Measurements from ENCODE around the gene DCUN1D5. TPM values are rescaled to one million over a fixed set of nuclear protein-coding genes. Genes with fewer than 3 reads are reported as not detected.
"Not testable (repeated sequence)": the region's sequence is repeated elsewhere in the genome, so short reads cannot be mapped to it uniquely, and the experiment has no call there.

The DCUN1D5 gene
- polyA plus RNA-seq, 1 donor from 2014 or later = 25.9 TPM

DNA sequence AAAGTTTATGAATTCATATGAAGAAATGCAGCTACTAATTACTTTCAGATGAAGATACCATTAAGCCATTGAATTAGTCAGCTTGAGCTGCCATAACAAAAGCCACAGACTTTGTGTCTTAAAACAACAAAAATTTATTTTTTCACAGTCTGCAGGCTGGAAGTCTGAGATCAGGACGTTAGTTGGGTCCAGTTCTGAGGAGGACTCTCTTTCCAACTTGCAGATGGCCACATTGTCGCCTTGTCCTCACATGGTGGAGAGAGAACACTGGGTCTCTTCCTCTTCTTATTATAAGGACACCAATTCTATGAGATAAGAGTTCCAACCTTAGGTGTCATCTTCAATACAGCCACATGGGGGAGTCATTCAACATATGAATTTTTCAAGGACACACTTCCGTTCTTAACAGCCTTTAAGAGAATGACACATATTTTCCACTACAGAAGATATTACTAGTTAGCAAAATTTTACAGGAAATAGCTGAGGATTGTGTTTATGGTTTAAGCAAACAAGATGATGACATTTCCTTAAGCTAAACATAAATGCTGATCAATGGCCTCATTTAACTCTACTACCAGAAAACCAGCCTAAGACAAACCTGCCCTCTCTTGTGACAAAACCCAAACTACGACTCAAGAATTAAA is 56.0 kb downstream of the DCUN1D5 start:
- no peak overlapping the region for H3K4me3 Mint-ChIP-seq
- H3K36me3 Mint-ChIP-seq = no peaks in the 10 kb centered on the region
- peaks cover 4 to 5% (median 4%) of the 10 kb centered on the region in 3 donors for H3K4me1 Mint-ChIP-seq
- no peak overlapping the region for H3K27ac Mint-ChIP-seq
- no peaks in the 10 kb centered on the region for H3K27me3 Mint-ChIP-seq
- H3K9me3 Mint-ChIP-seq = no peaks in the 10 kb centered on the region

DNA sequence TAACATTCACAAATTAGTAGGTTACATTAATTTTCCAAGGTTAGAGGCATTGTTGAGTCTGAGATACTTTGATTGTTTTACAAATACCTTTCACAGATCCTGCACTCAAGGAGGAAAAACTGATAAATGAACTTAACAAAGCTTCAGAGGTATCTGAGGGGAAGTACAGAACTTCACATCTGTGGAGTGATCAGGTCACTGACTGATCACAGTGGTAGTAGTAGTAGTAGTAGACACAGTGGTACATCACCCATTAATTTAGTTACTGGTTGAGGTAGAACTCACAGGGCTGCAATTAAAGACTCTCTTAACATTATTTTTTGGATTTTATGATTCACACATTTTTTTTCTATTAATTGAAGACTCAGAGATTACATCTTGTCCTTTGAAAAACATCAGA is 56.7 kb downstream of the DCUN1D5 start:
- no peaks in the 10 kb centered on the region for H3K36me3 Mint-ChIP-seq
- H3K9me3 Mint-ChIP-seq = no peaks in the 10 kb centered on the region
- no peaks in the 10 kb centered on the region for H3K27me3 Mint-ChIP-seq
- H3K27ac Mint-ChIP-seq = no peak overlapping the region
- H3K4me3 Mint-ChIP-seq = no peak overlapping the region
- peaks cover 4 to 5% (median 4%) of the 10 kb centered on the region in 3 donors for H3K4me1 Mint-ChIP-seq

- H3K4me1 Mint-ChIP-seq = peaks cover 4 to 5% (median 4%) of the 10 kb centered on the region in 3 donors
- no peaks in the 10 kb centered on the region for H3K9me3 Mint-ChIP-seq
- no peaks in the 10 kb centered on the region for H3K27me3 Mint-ChIP-seq
- no peak overlapping the region for H3K4me3 Mint-ChIP-seq
- no peaks in the 10 kb centered on the region for H3K36me3 Mint-ChIP-seq
- peak overlapping the region in 1 of 3 donors; percentile 79 for H3K27ac Mint-ChIP-seq
Observed at GRCh38 chr11:103031834-103032233, 60.1 kb downstream of the DCUN1D5 start.

DNA sequence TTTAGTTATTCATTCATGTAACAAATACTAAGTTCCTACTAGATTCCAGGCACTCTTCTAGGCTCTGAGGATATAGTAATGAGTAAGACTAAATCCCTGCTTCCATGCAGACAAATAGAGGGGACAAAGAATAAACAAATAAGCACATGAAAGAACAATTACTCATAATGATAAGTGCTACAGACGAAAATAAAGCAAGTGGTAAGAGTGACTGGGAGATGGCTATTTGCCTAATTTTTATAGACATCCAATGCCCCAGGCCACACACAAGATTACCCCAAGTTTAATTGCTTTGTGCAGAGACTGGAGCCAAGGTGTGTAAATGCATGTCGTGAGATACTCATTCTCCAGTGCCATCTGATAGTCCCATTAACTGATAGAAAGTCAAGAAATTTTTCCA is 62.6 kb downstream of the DCUN1D5 start:
- Mint-ChIP-seq H3K27ac (peak overlapping the region in 1 of 3 donors; percentile 36), H3K4me1 (no peaks in the 10 kb centered on the region), H3K36me3 (no peaks in the 10 kb centered on the region), H3K4me3 (no peak overlapping the region), H3K9me3 (no peaks in the 10 kb centered on the region), H3K27me3 (no peaks in the 10 kb centered on the region)

DNA sequence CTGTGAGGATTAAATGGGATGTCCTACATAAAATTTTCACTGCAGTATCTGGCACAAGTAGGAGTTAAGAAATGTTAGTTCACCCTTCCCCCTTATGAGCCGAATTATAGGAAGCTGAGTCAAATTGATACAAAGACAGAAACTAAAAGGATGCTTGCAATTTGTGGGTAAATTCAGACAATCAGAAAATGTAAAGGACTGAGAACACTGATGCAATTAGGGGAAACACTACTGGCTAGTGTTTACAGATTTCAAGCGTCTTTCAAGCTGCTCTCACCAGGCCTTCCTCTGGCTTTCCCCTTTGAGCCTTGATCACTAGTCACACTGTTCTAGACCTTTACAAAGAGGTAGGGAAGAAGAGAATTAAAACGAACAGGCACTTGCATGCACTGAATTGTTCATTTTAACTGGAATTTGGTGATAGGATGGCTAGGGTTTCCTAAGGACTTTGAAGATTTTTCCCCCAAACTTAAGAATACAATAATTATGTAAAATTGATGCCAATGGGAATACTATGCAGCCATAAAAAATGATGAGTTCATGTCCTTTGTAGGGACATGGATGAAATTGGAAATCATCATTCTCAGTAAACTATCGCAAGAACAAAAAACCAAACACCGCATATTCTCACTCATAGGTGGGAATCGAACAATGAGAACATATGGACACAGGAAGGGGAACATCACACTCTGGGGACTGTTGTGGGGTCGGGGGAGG is 63.5 kb downstream of the DCUN1D5 start:
- not testable (repeated sequence) for H3K9me3 Mint-ChIP-seq, H3K4me1 Mint-ChIP-seq, H3K36me3 Mint-ChIP-seq, H3K27me3 Mint-ChIP-seq, H3K27ac Mint-ChIP-seq, H3K4me3 Mint-ChIP-seq

DNA sequence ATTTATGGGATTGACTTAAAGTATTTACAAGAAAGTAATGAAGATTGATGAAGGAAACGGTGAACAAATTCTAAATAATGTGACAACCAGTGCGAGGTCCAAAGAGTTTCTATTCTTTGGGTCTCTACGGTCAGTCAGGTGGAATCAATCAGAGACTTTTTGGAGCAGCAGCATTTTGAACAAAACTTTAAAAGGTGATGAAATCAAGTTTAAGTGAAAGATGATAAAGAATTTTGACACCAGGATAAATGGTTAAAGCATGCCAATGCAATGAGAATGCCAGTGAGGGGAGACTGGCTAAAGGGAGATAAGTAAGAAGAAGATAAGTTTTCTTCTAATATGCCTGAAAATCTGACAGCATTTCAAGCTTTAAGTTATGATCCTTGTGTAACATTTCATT is 67.9 kb downstream of the DCUN1D5 start:
- Mint-ChIP-seq H3K27ac (no peak overlapping the region), H3K27me3 (peaks cover 1% of the 10 kb centered on the region), H3K4me3 (no peak overlapping the region), H3K4me1 (no peaks in the 10 kb centered on the region), H3K9me3 (peaks cover 0 to 1% (median 0%) of the 10 kb centered on the region in 3 donors), H3K36me3 (no peaks in the 10 kb centered on the region)

DNA sequence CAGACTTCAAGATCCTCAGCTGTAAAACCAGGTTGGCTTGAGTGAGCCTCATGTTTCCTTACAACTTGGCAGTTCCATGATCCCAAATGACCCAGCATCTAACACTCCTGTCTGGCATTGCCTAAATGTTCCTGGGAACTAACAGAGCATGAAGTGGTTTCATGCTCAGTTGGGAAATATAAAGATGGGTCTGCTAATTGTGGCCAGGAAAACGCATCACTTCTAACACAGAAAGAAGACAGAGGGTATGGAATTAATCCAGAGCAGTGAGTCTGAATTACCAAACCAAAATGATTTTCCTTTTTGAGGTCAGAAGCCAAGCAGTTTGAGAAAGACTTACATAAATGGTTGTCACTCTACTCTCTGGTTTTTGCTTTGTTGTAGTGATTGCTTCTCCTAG is 75.9 kb downstream of the DCUN1D5 start:
- Mint-ChIP-seq H3K4me3 (no peak overlapping the region), H3K9me3 (peaks cover 1 to 6% (median 5%) of the 10 kb centered on the region in 3 donors), H3K27me3 (peaks cover 3% of the 10 kb centered on the region), H3K27ac (no peak overlapping the region), H3K36me3 (peaks cover 1% of the 10 kb centered on the region), H3K4me1 (no peaks in the 10 kb centered on the region)

- H3K36me3 Mint-ChIP-seq = peaks cover 1% of the 10 kb centered on the region
Observed at GRCh38 chr11:103013421-103013820, 78.5 kb downstream of the DCUN1D5 start.

More at GRCh38 chr11:103013421-103013820, 78.5 kb downstream of the DCUN1D5 start:
- Mint-ChIP-seq H3K4me1 (no peaks in the 10 kb centered on the region), H3K27me3 (no peaks in the 10 kb centered on the region), H3K4me3 (no peak overlapping the region), H3K27ac (no peak overlapping the region), H3K9me3 (peaks cover 2 to 19% (median 7%) of the 10 kb centered on the region in 3 donors)

Other genes with a start within 250 kb of the DCUN1D5 start
- not detected for gene MMP3, start 248.6 kb downstream of the DCUN1D5 start, polyA plus RNA-seq
- gene MMP12, start 217.2 kb downstream of the DCUN1D5 start, polyA plus RNA-seq = not detected
- gene MMP13, start 136.4 kb downstream of the DCUN1D5 start, polyA plus RNA-seq = not detected
- 0.29 TPM for gene DYNC2H1, start 17.3 kb upstream of the DCUN1D5 start, polyA plus RNA-seq

Measured in IgD-negative memory B cell (primary cell).